HEK293 (cell line): ENCODE measurements around the gene PROCA1.

Experiments used
- CTCF ChIA-PET: fragments of 350-600 bp; formaldehyde crosslinking; extraction: SDS; loops from one replicate; lab custom pipeline; 2021; ENCODE audit warnings: antibody characterized with exemption; lab: Yijun Ruan, JAX
- POLR2A ChIA-PET: fragments of 300-600 bp; formaldehyde crosslinking; extraction: SDS; loops from one replicate; lab custom pipeline; 2020; ENCODE audit warnings: antibody characterized with exemption, inconsistent platforms; lab: Yijun Ruan, JAX
- H3K27ac ChIP-seq: fragments of 200-500 bp; sonication (Bioruptor generic); 2 replicates; pipeline ENCODE4 v1.5.1; 2014; ENCODE audit warnings: low read depth, low read length, control low read depth, inconsistent platforms; ENCODE audit errors: extremely low read depth
- H3K36me3 ChIP-seq, 2 experiments: fragments of 200-500 bp in 1 of 2; sonication (Bioruptor generic) in 1 of 2; 1 replicate in 1 of 2; 2 replicates in 1 of 2; pipeline ENCODE4 v1.5.1; 2014 to 2017; ENCODE audit warnings: inconsistent platforms in 2 of 2, low read length in 2 of 2; ENCODE audit not compliant: control insufficient read depth in 2 of 2, insufficient read depth in 1 of 2
- H3K4me1 ChIP-seq: fragments of 200-500 bp; sonication (Bioruptor generic); 2 replicates; pipeline ENCODE4 v1.5.1; 2014; ENCODE audit warnings: mild to moderate bottlenecking, low read length, inconsistent platforms; ENCODE audit not compliant: control insufficient read depth, insufficient read depth
- H3K4me3 ChIP-seq: 2 replicates; pipeline ENCODE4 v1.5.1; 2011; ENCODE audit warnings: low read depth, mild to moderate bottlenecking, control low read depth, low read length, moderate library complexity
- H3K9me3 ChIP-seq: fragments of 200-500 bp; sonication (Bioruptor generic); 2 replicates; pipeline ENCODE4 v1.5.1; 2014; ENCODE audit warnings: low read depth, low read length, inconsistent platforms; ENCODE audit not compliant: control insufficient read depth, insufficient read depth
- CTCF ChIP-seq: fragments of 450-650 bp; formaldehyde crosslinking; IDR thresholded peaks from 2 replicates; pipeline ENCODE4 v1.5.1; 2016; ENCODE audit warnings: missing biosample characterization, missing genetic modification characterization
- EGR2 ChIP-seq: fragments of 450-650 bp; formaldehyde crosslinking; IDR thresholded peaks from 2 replicates; pipeline ENCODE4 v1.5.1; 2016; ENCODE audit warnings: low read depth, missing biosample characterization, missing genetic modification characterization
- GLI4 ChIP-seq: fragments of 450-650 bp; formaldehyde crosslinking; IDR thresholded peaks from 2 replicates; pipeline ENCODE4 v1.5.1; 2016; ENCODE audit warnings: missing biosample characterization, missing genetic modification characterization
- GLIS2 ChIP-seq: fragments of 450-650 bp; formaldehyde crosslinking; IDR thresholded peaks from 2 replicates; pipeline ENCODE4 v1.5.1; 2016; ENCODE audit warnings: missing biosample characterization, missing genetic modification characterization
- HIC1 ChIP-seq: fragments of 450-650 bp; formaldehyde crosslinking; IDR thresholded peaks from 2 replicates; pipeline ENCODE4 v1.5.1; 2016; ENCODE audit warnings: missing biosample characterization, missing genetic modification characterization
- KLF7 ChIP-seq: fragments of 450-650 bp; formaldehyde crosslinking; IDR thresholded peaks from 2 replicates; pipeline ENCODE4 v1.5.1; 2016; ENCODE audit warnings: missing biosample characterization, missing genetic modification characterization, borderline replicate concordance
- KLF8 ChIP-seq: fragments of 450-650 bp; formaldehyde crosslinking; IDR thresholded peaks from 2 replicates; pipeline ENCODE4 v1.5.1; 2016; ENCODE audit warnings: missing biosample characterization, missing genetic modification characterization
- MEIS1 ChIP-seq: sonication (generic); formaldehyde crosslinking; IDR thresholded peaks from 2 replicates; pipeline ENCODE4 v1.8.1; 2022; ENCODE audit warnings: missing genetic modification reagents, mild to moderate bottlenecking, borderline replicate concordance
- ZBTB10 ChIP-seq: fragments of 450-650 bp; formaldehyde crosslinking; IDR thresholded peaks from 2 replicates; pipeline ENCODE4 v1.5.1; 2016; ENCODE audit warnings: missing biosample characterization, missing genetic modification characterization
- ZBTB17 ChIP-seq: fragments of 450-650 bp; formaldehyde crosslinking; IDR thresholded peaks from 2 replicates; pipeline ENCODE4 v1.5.1; 2016; ENCODE audit warnings: missing biosample characterization, missing genetic modification characterization
- ZBTB48 ChIP-seq: fragments of 450-650 bp; formaldehyde crosslinking; IDR thresholded peaks from 2 replicates; pipeline ENCODE4 v1.5.1; 2016; ENCODE audit warnings: missing biosample characterization, missing genetic modification characterization
- ZNF174 ChIP-seq: fragments of 450-650 bp; formaldehyde crosslinking; IDR thresholded peaks from 2 replicates; pipeline ENCODE4 v1.5.0; 2017; ENCODE audit warnings: missing biosample characterization, mild to moderate bottlenecking, missing genetic modification characterization
- ZNF239 ChIP-seq: fragments of 450-650 bp; formaldehyde crosslinking; IDR thresholded peaks from 2 replicates; pipeline ENCODE4 v1.5.1; 2016; ENCODE audit warnings: missing biosample characterization, missing genetic modification characterization
- ZNF350 ChIP-seq: fragments of 450-650 bp; formaldehyde crosslinking; IDR thresholded peaks from 2 replicates; pipeline ENCODE4 v1.5.0; 2017; ENCODE audit warnings: missing biosample characterization, mild to moderate bottlenecking, missing genetic modification characterization
- ZNF600 ChIP-seq: fragments of 450-650 bp; formaldehyde crosslinking; IDR thresholded peaks from 2 replicates; pipeline ENCODE4 v1.5.1; 2016; ENCODE audit warnings: missing biosample characterization, missing genetic modification characterization
- ZNF623 ChIP-seq: fragments of 450-650 bp; formaldehyde crosslinking; IDR thresholded peaks from 2 replicates; pipeline ENCODE4 v1.5.1; 2016; ENCODE audit warnings: missing biosample characterization, missing genetic modification characterization
- TF ChIP-seq, protein P1 (sequence below): fragments of 450-650 bp; formaldehyde crosslinking; IDR thresholded peaks from 2 replicates; pipeline ENCODE4 v1.5.1; 2016; ENCODE audit warnings: missing biosample characterization, missing genetic modification characterization, borderline replicate concordance

The PROCA1 gene

DNA sequence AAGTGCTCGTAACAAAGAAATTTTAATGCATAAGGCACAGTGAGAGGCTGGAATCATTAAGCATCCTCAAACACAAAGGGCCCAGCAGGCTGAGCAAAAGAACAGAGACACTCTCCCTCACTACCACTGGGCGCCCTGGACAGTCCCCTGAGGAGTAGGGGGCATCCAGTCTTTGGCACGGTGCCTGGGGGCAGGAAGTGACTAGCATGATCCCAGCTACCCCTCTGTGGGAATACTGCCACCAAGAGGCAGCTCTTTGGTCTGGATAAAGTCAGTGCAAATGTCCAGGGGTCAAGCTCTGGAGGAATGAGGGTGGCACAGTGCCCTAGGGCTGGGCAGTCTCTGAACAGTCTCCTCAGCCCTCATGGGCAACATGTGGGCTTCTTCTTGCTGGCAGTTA lies 2.6 kb upstream of the PROCA1 start (continued):
- TF ChIP-seq, protein P1, sequence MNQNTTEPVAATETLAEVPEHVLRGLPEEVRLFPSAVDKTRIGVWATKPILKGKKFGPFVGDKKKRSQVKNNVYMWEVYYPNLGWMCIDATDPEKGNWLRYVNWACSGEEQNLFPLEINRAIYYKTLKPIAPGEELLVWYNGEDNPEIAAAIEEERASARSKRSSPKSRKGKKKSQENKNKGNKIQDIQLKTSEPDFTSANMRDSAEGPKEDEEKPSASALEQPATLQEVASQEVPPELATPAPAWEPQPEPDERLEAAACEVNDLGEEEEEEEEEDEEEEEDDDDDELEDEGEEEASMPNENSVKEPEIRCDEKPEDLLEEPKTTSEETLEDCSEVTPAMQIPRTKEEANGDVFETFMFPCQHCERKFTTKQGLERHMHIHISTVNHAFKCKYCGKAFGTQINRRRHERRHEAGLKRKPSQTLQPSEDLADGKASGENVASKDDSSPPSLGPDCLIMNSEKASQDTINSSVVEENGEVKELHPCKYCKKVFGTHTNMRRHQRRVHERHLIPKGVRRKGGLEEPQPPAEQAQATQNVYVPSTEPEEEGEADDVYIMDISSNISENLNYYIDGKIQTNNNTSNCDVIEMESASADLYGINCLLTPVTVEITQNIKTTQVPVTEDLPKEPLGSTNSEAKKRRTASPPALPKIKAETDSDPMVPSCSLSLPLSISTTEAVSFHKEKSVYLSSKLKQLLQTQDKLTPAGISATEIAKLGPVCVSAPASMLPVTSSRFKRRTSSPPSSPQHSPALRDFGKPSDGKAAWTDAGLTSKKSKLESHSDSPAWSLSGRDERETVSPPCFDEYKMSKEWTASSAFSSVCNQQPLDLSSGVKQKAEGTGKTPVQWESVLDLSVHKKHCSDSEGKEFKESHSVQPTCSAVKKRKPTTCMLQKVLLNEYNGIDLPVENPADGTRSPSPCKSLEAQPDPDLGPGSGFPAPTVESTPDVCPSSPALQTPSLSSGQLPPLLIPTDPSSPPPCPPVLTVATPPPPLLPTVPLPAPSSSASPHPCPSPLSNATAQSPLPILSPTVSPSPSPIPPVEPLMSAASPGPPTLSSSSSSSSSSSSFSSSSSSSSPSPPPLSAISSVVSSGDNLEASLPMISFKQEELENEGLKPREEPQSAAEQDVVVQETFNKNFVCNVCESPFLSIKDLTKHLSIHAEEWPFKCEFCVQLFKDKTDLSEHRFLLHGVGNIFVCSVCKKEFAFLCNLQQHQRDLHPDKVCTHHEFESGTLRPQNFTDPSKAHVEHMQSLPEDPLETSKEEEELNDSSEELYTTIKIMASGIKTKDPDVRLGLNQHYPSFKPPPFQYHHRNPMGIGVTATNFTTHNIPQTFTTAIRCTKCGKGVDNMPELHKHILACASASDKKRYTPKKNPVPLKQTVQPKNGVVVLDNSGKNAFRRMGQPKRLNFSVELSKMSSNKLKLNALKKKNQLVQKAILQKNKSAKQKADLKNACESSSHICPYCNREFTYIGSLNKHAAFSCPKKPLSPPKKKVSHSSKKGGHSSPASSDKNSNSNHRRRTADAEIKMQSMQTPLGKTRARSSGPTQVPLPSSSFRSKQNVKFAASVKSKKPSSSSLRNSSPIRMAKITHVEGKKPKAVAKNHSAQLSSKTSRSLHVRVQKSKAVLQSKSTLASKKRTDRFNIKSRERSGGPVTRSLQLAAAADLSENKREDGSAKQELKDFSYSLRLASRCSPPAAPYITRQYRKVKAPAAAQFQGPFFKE (tag by site-specific recombination), result no peak
- TF ChIP-seq KLF7 (tag by site-specific recombination), result no peak
- TF ChIP-seq GLI4, result no peak
- peak; percentile 98 for TF ChIP-seq ZNF623 (tag by site-specific recombination)
- no peak for TF ChIP-seq EGR2 (tag by site-specific recombination)
- TF ChIP-seq ZNF174, result no peak
- TF ChIP-seq HIC1 (tag by site-specific recombination), result peak; percentile 58; the same call in 1 of the 2 replicates
- TF ChIP-seq CTCF (tag by site-specific recombination), result peak; percentile 10; the same call in 1 of the 2 replicates
- no peak for TF ChIP-seq ZNF350
- no peak for TF ChIP-seq MEIS1
- TF ChIP-seq ZBTB10 (tag by site-specific recombination), result no peak
- TF ChIP-seq ZBTB48 (tag by site-specific recombination), result no peak
- TF ChIP-seq GLIS2 (tag by site-specific recombination), result no peak

DNA sequence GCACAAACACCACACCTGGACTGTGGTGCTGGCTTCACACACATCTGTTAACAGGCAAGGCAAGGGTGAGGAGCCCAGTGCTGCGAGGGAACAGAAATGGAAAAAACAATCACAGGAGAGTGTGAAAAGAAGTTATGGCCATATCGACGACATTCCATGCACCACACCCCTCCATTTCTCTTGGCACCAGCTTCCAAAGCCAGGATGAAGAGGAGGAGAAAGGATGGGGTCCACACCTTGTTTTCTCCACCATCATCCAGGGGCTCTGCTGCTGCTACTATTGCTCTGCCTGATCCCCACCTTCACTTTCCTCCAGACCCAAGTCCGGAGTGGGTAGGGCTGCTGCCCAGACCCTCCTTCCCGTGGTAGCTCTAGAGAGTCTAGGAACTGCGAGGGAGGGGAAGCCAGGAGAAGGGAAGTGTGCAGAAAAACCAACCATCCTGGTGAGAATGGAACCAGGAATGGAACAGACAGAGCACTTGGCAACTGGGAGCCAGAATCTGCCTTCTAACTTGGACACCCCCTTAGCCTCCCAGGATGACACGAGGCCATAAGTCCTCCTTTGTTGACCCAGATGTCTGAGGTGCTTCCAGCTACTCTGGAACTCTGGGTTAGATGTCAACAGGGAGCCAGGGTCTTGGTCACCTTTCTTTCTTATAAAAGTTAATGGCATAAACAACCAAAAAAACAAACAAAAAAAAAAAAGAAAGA lies 1.2 kb upstream of the PROCA1 start:
- no peak overlapping the region for H3K4me3 ChIP-seq
- H3K27ac ChIP-seq, result no peak overlapping the region
- CTCF ChIA-PET, result interaction anchor here (1.1 to 2.3 kb wide), 4 partner anchors 11 to 64 kb away, joined by 3 to 6 read pairs (median 4); no protein-coding TSS in a partner anchor

More for the DNA sequence above, 1.2 kb upstream of the PROCA1 start:
- no peaks in the 10 kb centered on the region for H3K9me3 ChIP-seq
- H3K4me1 ChIP-seq, result peaks cover 3% of the 10 kb centered on the region
- no peak for TF ChIP-seq ZNF350
- TF ChIP-seq KLF8 (tag by site-specific recombination), result 0 out of 2 replicates have a peak, but pooled peaks have one; percentile 13
- peak; percentile 37; the same call in 1 of the 2 replicates for TF ChIP-seq ZBTB17 (tag by site-specific recombination)
- TF ChIP-seq ZNF239 (tag by site-specific recombination), result no peak
- TF ChIP-seq ZNF600, result peak; percentile 93
- TF ChIP-seq, all 188 proteins: peak for 3
- H3K36me3 ChIP-seq, result peaks cover 10 to 39% of the 10 kb centered on the region in 2 experiments; a peak in 2 of 3 replicates
- POLR2A ChIA-PET, result interaction anchor here (0.6 to 2.9 kb wide), 5 partner anchors 10 to 1332 kb away, joined by 3 to 26 read pairs (median 4); partner anchors contain the start of genes BLTP2 and TLCD1
